Ramos (cell line): Measurements from ENCODE around the gene SLC35E1.
"Not testable (repeated sequence)": the region's sequence is repeated elsewhere in the genome, so short reads cannot be mapped to it uniquely, and the experiment has no call there.

Experiments
- in situ Hi-C: fragments of 300-500 bp; cut with MboI; formaldehyde crosslinking; loops from one replicate; pipeline ENCODE4 v1.14.3; 2022; ENCODE audit warnings: low sequenced_read_pairs; ENCODE audit not compliant: unreplicated experiment

Gene SLC35E1

GRCh38 chr19:16527971-16528521, 44.2 kb downstream of the SLC35E1 start:
- in situ Hi-C loops = no loop called here

- in situ Hi-C loops = no loop called here
These were observed 44.8 kb downstream of the SLC35E1 start for GRCh38 chr19:16527334-16527935.

- in situ Hi-C loops = no loop called here
These were observed 46.3 kb downstream of the SLC35E1 start for GRCh38 chr19:16525751-16526481.

- in situ Hi-C loops = no loop called here
These were observed 47.1 kb downstream of the SLC35E1 start for GRCh38 chr19:16524991-16525734.

- in situ Hi-C loops = no loop called here
These were observed 49.4 kb downstream of the SLC35E1 start for GRCh38 chr19:16522559-16523377.

- in situ Hi-C loops = no loop called here
These were observed 50.4 kb downstream of the SLC35E1 start for GRCh38 chr19:16521715-16522289.

GRCh38 chr19:16520986-16521624, 51.1 kb downstream of the SLC35E1 start:
- in situ Hi-C loops = no loop called here

GRCh38 chr19:16520074-16520973, 51.9 kb downstream of the SLC35E1 start:
- in situ Hi-C loops = no loop called here

- in situ Hi-C loops = no loop called here
These were observed 53.0 kb downstream of the SLC35E1 start for GRCh38 chr19:16519230-16519687.

- in situ Hi-C loops = no loop called here
These were observed 53.6 kb downstream of the SLC35E1 start for GRCh38 chr19:16518483-16519229.

GRCh38 chr19:16518061-16518460, 54.2 kb downstream of the SLC35E1 start:
- in situ Hi-C loops = no loop called here

GRCh38 chr19:16516923-16517610, 55.1 kb downstream of the SLC35E1 start:
- in situ Hi-C loops = no loop called here

GRCh38 chr19:16516381-16516780, 55.8 kb downstream of the SLC35E1 start:
- in situ Hi-C loops = no loop called here

GRCh38 chr19:16514383-16515019, 57.7 kb downstream of the SLC35E1 start:
- in situ Hi-C loops = no loop called here

GRCh38 chr19:16512611-16513010, 59.6 kb downstream of the SLC35E1 start:
- in situ Hi-C loops = not testable (repeated sequence)
